Measurements from ENCODE around the gene PDE7B.

DNA sequence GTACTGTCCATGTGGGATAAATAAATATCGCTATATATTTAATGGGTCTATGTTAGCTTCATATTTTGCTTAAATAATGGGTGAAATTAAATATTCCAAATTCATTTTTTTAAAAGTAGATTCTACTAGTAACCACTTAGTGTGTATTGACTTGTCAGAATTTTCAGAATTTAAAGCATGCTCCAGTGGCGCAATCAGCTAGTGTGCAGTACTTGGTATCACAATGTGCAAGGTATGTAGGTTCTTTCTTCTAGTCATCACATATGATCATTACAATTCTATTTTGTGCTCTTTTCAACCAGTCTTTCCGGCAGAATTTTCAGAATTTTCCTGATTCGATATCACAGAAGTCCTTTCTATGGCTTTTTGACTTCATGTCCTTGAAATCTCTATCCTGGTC, 32.6 kb downstream of the PDE7B start:
- no peak for TF ChIP-seq POLR2A (IDR thresholded peaks at IDR 0.05)
- TF ChIP-seq POLR2AphosphoS5 (IDR thresholded peaks at IDR 0.05) = no peak
- TF ChIP-seq, protein P1, sequence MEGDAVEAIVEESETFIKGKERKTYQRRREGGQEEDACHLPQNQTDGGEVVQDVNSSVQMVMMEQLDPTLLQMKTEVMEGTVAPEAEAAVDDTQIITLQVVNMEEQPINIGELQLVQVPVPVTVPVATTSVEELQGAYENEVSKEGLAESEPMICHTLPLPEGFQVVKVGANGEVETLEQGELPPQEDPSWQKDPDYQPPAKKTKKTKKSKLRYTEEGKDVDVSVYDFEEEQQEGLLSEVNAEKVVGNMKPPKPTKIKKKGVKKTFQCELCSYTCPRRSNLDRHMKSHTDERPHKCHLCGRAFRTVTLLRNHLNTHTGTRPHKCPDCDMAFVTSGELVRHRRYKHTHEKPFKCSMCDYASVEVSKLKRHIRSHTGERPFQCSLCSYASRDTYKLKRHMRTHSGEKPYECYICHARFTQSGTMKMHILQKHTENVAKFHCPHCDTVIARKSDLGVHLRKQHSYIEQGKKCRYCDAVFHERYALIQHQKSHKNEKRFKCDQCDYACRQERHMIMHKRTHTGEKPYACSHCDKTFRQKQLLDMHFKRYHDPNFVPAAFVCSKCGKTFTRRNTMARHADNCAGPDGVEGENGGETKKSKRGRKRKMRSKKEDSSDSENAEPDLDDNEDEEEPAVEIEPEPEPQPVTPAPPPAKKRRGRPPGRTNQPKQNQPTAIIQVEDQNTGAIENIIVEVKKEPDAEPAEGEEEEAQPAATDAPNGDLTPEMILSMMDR (IDR thresholded peaks at IDR 0.05 in 8 of 11, conservative IDR thresholded peaks at IDR 0.05 in 3 of 11) = no peak
